Measurements from ENCODE around the gene COL4A2. TPM values are rescaled to one million over a fixed set of nuclear protein-coding genes. Genes with fewer than 3 reads are reported as not detected.
"Not testable (repeated sequence)": the region's sequence is repeated elsewhere in the genome, so short reads cannot be mapped to it uniquely, and the experiment has no call there.

The COL4A2 gene
- polyA plus RNA-seq, 1 donor from 2014 or later, result not detected

- Mint-ChIP-seq H3K27me3 (peaks cover 15% of the 10 kb centered on the region), H3K27ac (peak overlapping the region in 1 of 3 donors; percentile 6), H3K4me1 (no peaks in the 10 kb centered on the region), H3K4me3 (no peak overlapping the region), H3K9me3 (peaks cover 3 to 7% (median 5%) of the 10 kb centered on the region in 3 donors), H3K36me3 (no peaks in the 10 kb centered on the region)
Observed at GRCh38 chr13:110379905-110380341, 72.8 kb downstream of the COL4A2 start.

GRCh38 chr13:110380359-110381028 is 73.4 kb downstream of the COL4A2 start:
- Mint-ChIP-seq H3K27me3 (peaks cover 15% of the 10 kb centered on the region), H3K27ac (peak overlapping the region in 1 of 3 donors; percentile 61), H3K4me3 (no peak overlapping the region), H3K9me3 (peaks cover 3 to 7% (median 5%) of the 10 kb centered on the region in 3 donors), H3K4me1 (no peaks in the 10 kb centered on the region), H3K36me3 (no peaks in the 10 kb centered on the region)

DNA sequence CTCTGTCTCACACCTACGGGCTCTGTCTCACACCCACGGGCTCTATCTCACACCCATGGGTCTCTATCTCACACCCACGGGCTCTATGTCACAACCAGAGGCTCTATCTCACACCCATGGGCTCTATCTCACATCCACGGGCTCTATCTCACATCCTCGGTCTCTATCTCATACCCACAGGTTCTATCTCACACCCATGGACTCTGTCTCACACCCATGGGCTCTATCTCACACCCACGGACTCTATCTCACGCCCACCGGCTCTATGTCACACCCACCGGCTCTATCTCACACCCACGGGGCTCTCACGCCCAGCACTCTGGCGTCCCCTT is 73.9 kb downstream of the COL4A2 start:
- Mint-ChIP-seq H3K9me3 (peaks cover 3 to 7% (median 5%) of the 10 kb centered on the region in 3 donors), H3K27me3 (peaks cover 15% of the 10 kb centered on the region), H3K27ac (peak overlapping the region in 1 of 3 donors; percentile 71), H3K4me1 (no peaks in the 10 kb centered on the region), H3K4me3 (no peak overlapping the region), H3K36me3 (no peaks in the 10 kb centered on the region)

DNA sequence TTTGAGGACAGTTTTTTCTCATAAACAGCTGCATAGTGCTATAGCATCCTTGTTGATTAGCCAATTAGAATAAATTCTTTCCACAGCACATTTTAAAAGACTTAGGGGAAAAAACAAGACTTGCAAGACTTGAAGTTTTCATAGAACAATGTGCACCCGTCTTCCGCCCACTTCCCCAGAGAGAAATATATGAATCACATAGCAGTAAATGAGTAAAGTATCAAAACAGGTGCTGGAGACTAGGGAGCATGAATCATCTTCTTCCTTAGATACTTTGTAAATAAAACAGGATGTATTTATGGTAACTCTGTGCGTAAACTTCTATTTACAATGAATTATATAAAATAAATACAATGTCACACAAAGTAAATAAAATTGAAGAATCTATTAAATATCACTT is 75.1 kb downstream of the COL4A2 start:
- H3K36me3 Mint-ChIP-seq, result no peaks in the 10 kb centered on the region
- H3K4me3 Mint-ChIP-seq, result no peak overlapping the region
- H3K4me1 Mint-ChIP-seq, result no peaks in the 10 kb centered on the region
- peaks cover 11% of the 10 kb centered on the region for H3K27me3 Mint-ChIP-seq
- H3K27ac Mint-ChIP-seq, result no peak overlapping the region
- H3K9me3 Mint-ChIP-seq, result peaks cover 3 to 7% (median 5%) of the 10 kb centered on the region in 3 donors

- H3K27me3 Mint-ChIP-seq, result peaks cover 9% of the 10 kb centered on the region
- H3K36me3 Mint-ChIP-seq, result no peaks in the 10 kb centered on the region
- no peak overlapping the region for H3K4me3 Mint-ChIP-seq
- peaks cover 3 to 7% (median 5%) of the 10 kb centered on the region in 3 donors for H3K9me3 Mint-ChIP-seq
- no peaks in the 10 kb centered on the region for H3K4me1 Mint-ChIP-seq
- H3K27ac Mint-ChIP-seq, result no peak overlapping the region
Observed at GRCh38 chr13:110382830-110383229, 75.7 kb downstream of the COL4A2 start.

DNA sequence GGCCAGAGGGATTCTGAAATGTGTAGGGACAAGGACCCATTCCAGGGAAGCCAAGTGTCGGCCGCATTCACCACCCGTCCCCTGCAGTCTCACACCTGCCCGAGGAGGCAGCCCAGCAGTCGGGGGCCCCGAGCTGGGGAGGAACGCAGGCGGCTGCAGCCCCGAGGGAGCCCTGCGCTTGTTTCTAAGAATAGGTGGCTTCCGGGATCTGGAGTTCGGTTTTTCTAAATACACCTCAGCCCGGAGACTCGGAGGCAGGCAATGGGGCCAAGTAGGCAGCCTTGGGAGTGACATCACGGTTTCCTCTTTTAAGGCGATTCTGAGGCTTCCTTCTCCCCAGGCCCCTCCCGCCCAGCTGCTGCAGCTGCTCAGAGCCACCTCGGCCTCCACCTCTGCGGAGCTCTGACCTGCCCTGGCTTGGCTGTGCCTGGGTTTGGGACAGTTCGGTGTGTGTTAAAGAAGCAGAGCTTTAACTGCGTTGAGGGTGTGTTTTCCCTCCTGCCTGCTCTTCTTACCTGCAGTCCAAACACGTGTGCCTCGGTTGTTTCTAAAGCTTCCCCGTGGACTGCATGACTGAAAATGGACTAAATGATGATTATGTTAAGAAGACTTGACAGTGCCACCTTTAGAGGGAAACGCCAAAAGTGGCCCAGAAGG is 80.5 kb downstream of the COL4A2 start:
- peaks cover 17% of the 10 kb centered on the region for H3K27me3 Mint-ChIP-seq
- H3K4me3 Mint-ChIP-seq, result peak overlapping the region in 2 of 4 donors; percentile 17 to 39
- no peaks in the 10 kb centered on the region for H3K36me3 Mint-ChIP-seq
- H3K4me1 Mint-ChIP-seq, result peaks cover 0 to 2% (median 0%) of the 10 kb centered on the region in 3 donors
- no peak overlapping the region for H3K27ac Mint-ChIP-seq
- peaks cover 0 to 5% (median 0%) of the 10 kb centered on the region in 3 donors for H3K9me3 Mint-ChIP-seq

GRCh38 chr13:110388108-110388943 is 81.2 kb downstream of the COL4A2 start:
- H3K4me3 Mint-ChIP-seq, result peak overlapping the region in 2 of 4 donors; percentile 9 to 17
- peaks cover 0 to 5% (median 0%) of the 10 kb centered on the region in 3 donors for H3K9me3 Mint-ChIP-seq
- no peak overlapping the region for H3K27ac Mint-ChIP-seq
- H3K4me1 Mint-ChIP-seq, result peaks cover 0 to 2% (median 0%) of the 10 kb centered on the region in 3 donors
- no peaks in the 10 kb centered on the region for H3K36me3 Mint-ChIP-seq
- peaks cover 21% of the 10 kb centered on the region for H3K27me3 Mint-ChIP-seq

DNA sequence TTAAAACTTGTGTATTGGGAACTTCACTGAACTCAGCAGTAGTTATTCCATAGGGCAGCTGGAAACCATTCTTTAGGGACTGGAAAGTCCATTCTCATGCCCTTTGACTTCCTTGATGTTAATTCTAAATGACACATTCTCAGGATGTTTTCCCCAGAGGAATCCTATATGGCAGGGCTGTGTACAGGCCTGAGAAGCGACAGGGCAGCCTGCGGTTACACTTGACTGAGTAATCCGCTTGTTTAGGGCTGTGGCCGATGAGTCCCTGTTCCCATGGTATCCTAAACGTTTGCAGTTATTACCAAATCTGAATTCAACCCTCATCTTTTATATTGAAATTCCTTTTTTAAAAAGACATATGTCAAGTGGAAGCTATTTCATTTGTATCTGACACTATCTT is 83.5 kb downstream of the COL4A2 start:
- Mint-ChIP-seq H3K36me3 (no peaks in the 10 kb centered on the region), H3K27me3 (peaks cover 32% of the 10 kb centered on the region), H3K9me3 (peaks cover 0 to 2% (median 0%) of the 10 kb centered on the region in 3 donors), H3K27ac (no peak overlapping the region), H3K4me3 (no peak overlapping the region), H3K4me1 (peaks cover 0 to 2% (median 0%) of the 10 kb centered on the region in 3 donors)

- Mint-ChIP-seq H3K4me3 (no peak overlapping the region), H3K36me3 (no peaks in the 10 kb centered on the region), H3K4me1 (peaks cover 0 to 2% (median 0%) of the 10 kb centered on the region in 3 donors), H3K27me3 (peaks cover 38% of the 10 kb centered on the region), H3K9me3 (peaks cover 0 to 2% (median 0%) of the 10 kb centered on the region in 3 donors), H3K27ac (no peak overlapping the region)
Observed at GRCh38 chr13:110391273-110391672, 84.2 kb downstream of the COL4A2 start.

DNA sequence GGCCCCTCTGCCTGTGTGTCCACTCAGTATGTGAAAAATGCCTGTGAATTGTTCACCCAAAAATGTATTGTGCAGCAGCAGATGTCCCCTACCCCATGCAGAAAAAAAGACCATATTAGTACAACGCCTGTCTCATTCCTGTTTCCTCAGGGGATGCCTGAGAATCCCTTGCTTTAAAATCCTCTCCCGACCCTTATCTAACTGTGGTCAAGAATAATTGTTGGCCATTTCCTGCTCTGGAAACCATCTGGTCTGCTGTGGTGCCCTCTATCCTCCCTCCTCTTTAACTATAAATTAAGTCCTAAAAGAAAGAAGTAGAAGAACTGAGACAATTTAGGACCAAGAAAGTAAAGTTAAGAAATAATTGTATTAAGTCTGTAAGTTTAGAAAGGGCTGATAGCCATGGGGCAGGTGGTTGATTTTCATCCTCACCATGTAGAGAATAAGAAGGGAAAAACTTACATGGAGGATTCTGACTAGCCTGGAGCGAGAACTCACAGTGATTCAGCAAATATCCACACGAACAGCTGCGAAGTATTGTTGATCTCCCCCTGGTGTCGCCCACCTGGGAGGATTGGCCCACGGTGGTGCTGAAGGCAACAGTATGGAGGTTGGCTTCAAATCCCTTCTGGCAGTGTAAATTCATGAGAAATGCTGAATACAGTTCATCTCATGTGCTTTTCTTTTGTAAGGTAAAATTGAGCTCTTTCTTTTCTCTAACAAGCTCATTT is 85.6 kb downstream of the COL4A2 start:
- peaks cover 46% of the 10 kb centered on the region for H3K27me3 Mint-ChIP-seq
- H3K36me3 Mint-ChIP-seq, result no peaks in the 10 kb centered on the region
- H3K9me3 Mint-ChIP-seq, result peaks cover 0 to 2% (median 0%) of the 10 kb centered on the region in 3 donors
- peaks cover 0 to 2% (median 0%) of the 10 kb centered on the region in 3 donors for H3K4me1 Mint-ChIP-seq
- no peak overlapping the region for H3K4me3 Mint-ChIP-seq
- no peak overlapping the region for H3K27ac Mint-ChIP-seq

DNA sequence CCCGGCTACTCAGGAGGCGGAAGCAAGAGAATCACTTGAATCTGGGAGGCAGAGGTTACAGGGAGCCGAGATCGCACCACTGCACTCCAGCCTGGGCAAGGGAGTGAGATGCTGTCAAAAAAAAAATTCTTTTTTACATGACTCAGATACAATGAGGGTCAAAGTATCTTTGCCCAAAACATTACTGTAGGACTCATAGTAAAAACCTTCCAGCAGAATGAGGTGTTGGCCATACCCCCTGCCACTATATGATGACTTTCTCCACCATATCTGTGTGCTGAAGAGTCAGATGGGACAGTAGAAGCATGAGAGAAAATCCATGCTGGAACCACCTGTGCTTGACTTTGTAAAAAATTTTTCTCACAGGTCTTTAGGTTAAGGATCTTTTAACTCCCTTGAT is 86.7 kb downstream of the COL4A2 start:
- Mint-ChIP-seq H3K9me3 (peaks cover 0 to 2% (median 0%) of the 10 kb centered on the region in 3 donors), H3K4me3 (no peak overlapping the region), H3K4me1 (peaks cover 0 to 2% (median 0%) of the 10 kb centered on the region in 3 donors), H3K27me3 (peaks cover 41% of the 10 kb centered on the region), H3K36me3 (no peaks in the 10 kb centered on the region), H3K27ac (no peak overlapping the region)

DNA sequence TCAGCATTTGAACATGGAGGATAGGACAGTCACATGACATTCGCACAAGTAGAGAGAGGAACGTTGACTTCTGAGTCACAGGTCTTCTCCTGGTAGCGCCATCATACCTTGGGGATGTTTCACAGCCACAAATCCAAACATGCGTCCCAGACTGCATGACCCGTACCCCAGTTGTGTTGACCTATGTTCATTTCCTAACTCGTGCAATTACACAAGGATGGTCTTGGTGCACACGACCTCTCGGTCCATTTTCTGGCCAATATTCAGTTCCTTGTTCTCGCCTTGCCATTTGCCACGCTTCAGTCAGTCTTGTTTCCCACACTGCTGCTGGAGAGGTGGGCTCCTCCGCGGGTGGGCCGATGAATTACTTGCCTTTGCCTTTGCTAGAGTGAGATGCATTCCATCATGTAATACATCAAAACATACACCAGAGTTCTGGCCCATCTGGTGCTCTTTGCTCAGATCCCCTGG is 87.3 kb downstream of the COL4A2 start:
- no peaks in the 10 kb centered on the region for H3K36me3 Mint-ChIP-seq
- no peaks in the 10 kb centered on the region for H3K9me3 Mint-ChIP-seq
- H3K27ac Mint-ChIP-seq, result no peak overlapping the region
- H3K4me3 Mint-ChIP-seq, result no peak overlapping the region
- H3K4me1 Mint-ChIP-seq, result no peaks in the 10 kb centered on the region
- H3K27me3 Mint-ChIP-seq, result peaks cover 41% of the 10 kb centered on the region

DNA sequence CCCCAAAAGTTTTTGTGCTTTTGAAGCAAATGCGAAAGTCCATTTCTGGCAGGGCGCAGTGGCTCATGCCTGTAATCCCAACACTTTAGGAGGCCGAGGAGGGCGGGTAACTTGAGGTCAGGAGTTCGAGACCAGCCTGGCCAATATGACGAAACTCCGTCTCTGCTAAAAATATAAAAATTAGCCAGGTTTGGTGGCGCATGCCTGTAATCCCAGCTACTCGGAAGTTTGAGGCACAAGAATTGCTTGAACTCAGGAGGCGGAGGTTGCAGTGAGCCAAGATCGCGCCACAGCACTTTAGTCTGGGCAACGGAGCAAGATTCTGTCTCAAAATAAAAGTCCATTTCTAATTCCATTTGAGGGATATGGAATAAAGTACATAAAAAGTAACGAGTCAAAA is 88.5 kb downstream of the COL4A2 start:
- peaks cover 46% of the 10 kb centered on the region for H3K27me3 Mint-ChIP-seq
- not testable (repeated sequence) for H3K9me3 Mint-ChIP-seq, H3K27ac Mint-ChIP-seq, H3K4me3 Mint-ChIP-seq, H3K4me1 Mint-ChIP-seq, H3K36me3 Mint-ChIP-seq

DNA sequence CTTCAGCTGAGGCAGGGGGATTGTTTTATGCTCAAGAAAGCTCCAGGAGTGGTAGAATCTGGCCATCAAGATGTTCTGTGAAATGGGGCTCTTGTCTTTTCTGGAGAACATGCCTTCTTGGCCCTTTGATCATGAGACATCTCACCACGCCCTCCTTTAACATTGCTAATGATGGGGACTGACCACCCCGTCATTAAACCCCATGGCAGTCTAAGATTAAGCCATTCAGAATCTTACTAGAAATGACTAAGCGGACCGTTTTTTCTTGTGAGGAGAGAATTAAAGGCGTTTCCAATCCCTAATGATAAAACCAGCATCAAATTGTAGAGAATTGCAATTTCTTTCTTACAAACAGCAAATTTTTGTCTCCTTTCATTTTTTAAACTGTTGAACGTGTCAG is 89.4 kb downstream of the COL4A2 start:
- Mint-ChIP-seq H3K9me3 (no peaks in the 10 kb centered on the region), H3K4me3 (no peak overlapping the region), H3K27me3 (peaks cover 44% of the 10 kb centered on the region), H3K36me3 (no peaks in the 10 kb centered on the region), H3K27ac (no peak overlapping the region), H3K4me1 (no peaks in the 10 kb centered on the region)
